ENCODE data around the gene TNPO3. TPM values are rescaled to one million over a fixed set of nuclear protein-coding genes. Genes with fewer than 3 reads are reported as not detected.

Gene TNPO3
- polyA plus RNA-seq, 1 of the 3 experiments (the other 2 are of a cell fraction), result 27.8 TPM

DNA sequence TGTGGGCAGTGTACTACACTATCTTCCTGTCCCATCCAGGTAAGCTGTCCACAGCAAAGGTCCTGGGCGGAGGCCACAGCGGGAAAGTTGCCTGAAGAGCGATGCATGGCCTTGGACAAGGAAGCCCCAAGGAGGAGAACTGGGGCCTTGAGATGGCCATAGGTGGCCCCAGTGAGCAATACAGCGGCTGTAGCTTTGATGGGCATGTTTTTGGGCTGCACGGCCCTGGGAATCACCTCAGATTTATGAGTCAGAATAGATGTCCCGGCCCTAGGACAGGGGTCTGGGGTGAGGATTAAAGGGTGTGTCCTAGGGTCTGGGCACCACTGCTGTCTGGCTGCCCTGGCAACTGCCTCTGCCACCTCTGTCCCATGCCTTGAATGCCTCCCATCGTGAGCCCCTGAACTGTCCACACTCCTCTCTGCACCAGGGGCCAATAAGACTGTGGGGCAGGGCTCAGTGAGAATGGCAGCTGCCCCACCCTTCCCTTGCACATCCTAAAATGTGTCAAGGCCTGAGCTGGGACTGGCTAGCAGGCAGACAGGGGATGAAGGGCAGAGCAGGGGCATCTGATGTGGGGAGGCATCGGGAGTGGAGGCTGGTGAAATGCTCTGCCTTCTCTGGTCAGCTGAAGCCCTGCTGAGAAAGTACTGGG, 126.6 kb downstream of the TNPO3 start:
- Histone ChIP-seq H3K27ac (ENCODE audit: low read depth in 2 of 2, low read length in 1 of 2) (no peak overlapping the region), H2AFZ (ENCODE audit: low read depth) (no peak overlapping the region), H3K4me2 (no peak overlapping the region), H3K9me2 (no peaks in the 10 kb centered on the region), H3K9me3 (no peaks in the 10 kb centered on the region), H3K79me2 (ENCODE audit: insufficient read depth) (no peaks in the 10 kb centered on the region), H3K9ac (no peak overlapping the region), H3K4me1 (ENCODE audit: control insufficient read depth in 1 of 2, insufficient read depth in 2 of 2, low read depth in 1 of 2, low read length in 1 of 2) (no peaks in the 10 kb centered on the region), H3F3A (replicated peaks; ENCODE audit: insufficient read depth) (no peaks in the 10 kb centered on the region), H4K20me1 (ENCODE audit: insufficient read depth) (no peaks in the 10 kb centered on the region), H3K4me3 (ENCODE audit: low read depth in 2 of 2, low read length in 1 of 2) (no peak overlapping the region), H3K36me3 (replicated peaks in 1 of 2; ENCODE audit: control insufficient read depth in 1 of 2, insufficient read depth in 2 of 2, low read length in 1 of 2) (no peaks in the 10 kb centered on the region), H3K27me3 (ENCODE audit: insufficient read depth) (peaks cover 8% of the 10 kb centered on the region; the same call in 1 of the 2 replicates)
- POLR2A ChIA-PET, result no interaction called here
- TF ChIP-seq GABPA (IDR thresholded peaks at IDR 0.05; ENCODE audit: low read depth) (no peak), GATA2 (CRISPR knock-in tag; IDR thresholded peaks at IDR 0.05) (no peak), RAD21 (IDR thresholded peaks at IDR 0.05; ENCODE audit: low read length) (no peak), TCF12 (IDR thresholded peaks at IDR 0.05) (no peak), JUND (IDR thresholded peaks at IDR 0.05) (no peak), EZH2phosphoT487 (IDR thresholded peaks at IDR 0.05; ENCODE audit: borderline replicate concordance, low read depth) (no peak), EP300 (IDR thresholded peaks at IDR 0.05; ENCODE audit: borderline replicate concordance in 1 of 2, low read depth in 1 of 2, low read length in 1 of 2) (no peak), SIN3A (IDR thresholded peaks at IDR 0.05; ENCODE audit: borderline replicate concordance, low read depth, low read length) (no peak), FOXJ3 (CRISPR knock-in tag; IDR thresholded peaks at IDR 0.05) (no peak), CTCF (IDR thresholded peaks at IDR 0.05) (no peak), NRF1 (IDR thresholded peaks at IDR 0.05; ENCODE audit: low read depth, low read length) (no peak), ZBTB33 (IDR thresholded peaks at IDR 0.05; ENCODE audit: borderline replicate concordance, low read depth) (no peak), FOXM1 (IDR thresholded peaks at IDR 0.05; ENCODE audit: low read depth) (no peak), YY1 (IDR thresholded peaks at IDR 0.05; ENCODE audit: low read depth) (no peak), FOSL2 (IDR thresholded peaks at IDR 0.05; ENCODE audit: borderline replicate concordance, low read depth) (no peak)
- TF ChIP-seq, protein P1, sequence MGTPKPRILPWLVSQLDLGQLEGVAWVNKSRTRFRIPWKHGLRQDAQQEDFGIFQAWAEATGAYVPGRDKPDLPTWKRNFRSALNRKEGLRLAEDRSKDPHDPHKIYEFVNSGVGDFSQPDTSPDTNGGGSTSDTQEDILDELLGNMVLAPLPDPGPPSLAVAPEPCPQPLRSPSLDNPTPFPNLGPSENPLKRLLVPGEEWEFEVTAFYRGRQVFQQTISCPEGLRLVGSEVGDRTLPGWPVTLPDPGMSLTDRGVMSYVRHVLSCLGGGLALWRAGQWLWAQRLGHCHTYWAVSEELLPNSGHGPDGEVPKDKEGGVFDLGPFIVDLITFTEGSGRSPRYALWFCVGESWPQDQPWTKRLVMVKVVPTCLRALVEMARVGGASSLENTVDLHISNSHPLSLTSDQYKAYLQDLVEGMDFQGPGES (IDR thresholded peaks at IDR 0.05; ENCODE audit: low read depth, low read length), result no peak
- TF ChIP-seq, protein P2, sequence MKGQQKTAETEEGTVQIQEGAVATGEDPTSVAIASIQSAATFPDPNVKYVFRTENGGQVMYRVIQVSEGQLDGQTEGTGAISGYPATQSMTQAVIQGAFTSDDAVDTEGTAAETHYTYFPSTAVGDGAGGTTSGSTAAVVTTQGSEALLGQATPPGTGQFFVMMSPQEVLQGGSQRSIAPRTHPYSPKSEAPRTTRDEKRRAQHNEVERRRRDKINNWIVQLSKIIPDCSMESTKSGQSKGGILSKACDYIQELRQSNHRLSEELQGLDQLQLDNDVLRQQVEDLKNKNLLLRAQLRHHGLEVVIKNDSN (IDR thresholded peaks at IDR 0.05; ENCODE audit: borderline replicate concordance, low read depth), result no peak
- TF ChIP-seq, protein P3, sequence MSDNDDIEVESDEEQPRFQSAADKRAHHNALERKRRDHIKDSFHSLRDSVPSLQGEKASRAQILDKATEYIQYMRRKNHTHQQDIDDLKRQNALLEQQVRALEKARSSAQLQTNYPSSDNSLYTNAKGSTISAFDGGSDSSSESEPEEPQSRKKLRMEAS (IDR thresholded peaks at IDR 0.05; ENCODE audit: low read depth), result no peak
- CTCF ChIA-PET, result interaction anchor here (0.7 to 1.1 kb wide), 2 partner anchors 10 to 15 kb away, joined by 3 read pairs; no protein-coding TSS in a partner anchor
- 66% methylated on average over 8 of the region's 8 CpGs for WGBS (ENCODE audit: low lambda C conversion rate)
- no peak for DNase-seq

All from SK-N-SH (cell line).